ENCODE results near the gene SLFN5.
A peak's percentile ranks its signal among the peaks of the same experiment; 100 is the strongest.

- TF ChIP-seq TAF1 (conservative IDR thresholded peaks at IDR 0.05) (no peak), YY1 (IDR thresholded peaks at IDR 0.05) (no peak), NR2F2 (IDR thresholded peaks at IDR 0.05) (no peak), REST (IDR thresholded peaks at IDR 0.05) (no peak), RXRA (IDR thresholded peaks at IDR 0.05) (no peak), HNF4G (IDR thresholded peaks at IDR 0.05) (no peak), MAX (IDR thresholded peaks at IDR 0.05) (no peak)
- TF ChIP-seq, protein P1, sequence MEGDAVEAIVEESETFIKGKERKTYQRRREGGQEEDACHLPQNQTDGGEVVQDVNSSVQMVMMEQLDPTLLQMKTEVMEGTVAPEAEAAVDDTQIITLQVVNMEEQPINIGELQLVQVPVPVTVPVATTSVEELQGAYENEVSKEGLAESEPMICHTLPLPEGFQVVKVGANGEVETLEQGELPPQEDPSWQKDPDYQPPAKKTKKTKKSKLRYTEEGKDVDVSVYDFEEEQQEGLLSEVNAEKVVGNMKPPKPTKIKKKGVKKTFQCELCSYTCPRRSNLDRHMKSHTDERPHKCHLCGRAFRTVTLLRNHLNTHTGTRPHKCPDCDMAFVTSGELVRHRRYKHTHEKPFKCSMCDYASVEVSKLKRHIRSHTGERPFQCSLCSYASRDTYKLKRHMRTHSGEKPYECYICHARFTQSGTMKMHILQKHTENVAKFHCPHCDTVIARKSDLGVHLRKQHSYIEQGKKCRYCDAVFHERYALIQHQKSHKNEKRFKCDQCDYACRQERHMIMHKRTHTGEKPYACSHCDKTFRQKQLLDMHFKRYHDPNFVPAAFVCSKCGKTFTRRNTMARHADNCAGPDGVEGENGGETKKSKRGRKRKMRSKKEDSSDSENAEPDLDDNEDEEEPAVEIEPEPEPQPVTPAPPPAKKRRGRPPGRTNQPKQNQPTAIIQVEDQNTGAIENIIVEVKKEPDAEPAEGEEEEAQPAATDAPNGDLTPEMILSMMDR (IDR thresholded peaks at IDR 0.05; ENCODE audit: low read depth, low read length, missing input control), result peak; percentile 78
- TF ChIP-seq, protein P2, sequence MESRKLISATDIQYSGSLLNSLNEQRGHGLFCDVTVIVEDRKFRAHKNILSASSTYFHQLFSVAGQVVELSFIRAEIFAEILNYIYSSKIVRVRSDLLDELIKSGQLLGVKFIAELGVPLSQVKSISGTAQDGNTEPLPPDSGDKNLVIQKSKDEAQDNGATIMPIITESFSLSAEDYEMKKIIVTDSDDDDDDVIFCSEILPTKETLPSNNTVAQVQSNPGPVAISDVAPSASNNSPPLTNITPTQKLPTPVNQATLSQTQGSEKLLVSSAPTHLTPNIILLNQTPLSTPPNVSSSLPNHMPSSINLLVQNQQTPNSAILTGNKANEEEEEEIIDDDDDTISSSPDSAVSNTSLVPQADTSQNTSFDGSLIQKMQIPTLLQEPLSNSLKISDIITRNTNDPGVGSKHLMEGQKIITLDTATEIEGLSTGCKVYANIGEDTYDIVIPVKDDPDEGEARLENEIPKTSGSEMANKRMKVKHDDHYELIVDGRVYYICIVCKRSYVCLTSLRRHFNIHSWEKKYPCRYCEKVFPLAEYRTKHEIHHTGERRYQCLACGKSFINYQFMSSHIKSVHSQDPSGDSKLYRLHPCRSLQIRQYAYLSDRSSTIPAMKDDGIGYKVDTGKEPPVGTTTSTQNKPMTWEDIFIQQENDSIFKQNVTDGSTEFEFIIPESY (IDR thresholded peaks at IDR 0.05), result no peak
- TF ChIP-seq, protein P3, sequence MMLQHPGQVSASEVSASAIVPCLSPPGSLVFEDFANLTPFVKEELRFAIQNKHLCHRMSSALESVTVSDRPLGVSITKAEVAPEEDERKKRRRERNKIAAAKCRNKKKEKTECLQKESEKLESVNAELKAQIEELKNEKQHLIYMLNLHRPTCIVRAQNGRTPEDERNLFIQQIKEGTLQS (IDR thresholded peaks at IDR 0.05), result no peak
Observed at GRCh38 chr17:35312790-35313711, 70.2 kb downstream of the SLFN5 start.
